ENCODE results near the gene TPCN2.
A peak's percentile ranks its signal among the peaks of the same experiment; 100 is the strongest.

The TPCN2 gene

DNA sequence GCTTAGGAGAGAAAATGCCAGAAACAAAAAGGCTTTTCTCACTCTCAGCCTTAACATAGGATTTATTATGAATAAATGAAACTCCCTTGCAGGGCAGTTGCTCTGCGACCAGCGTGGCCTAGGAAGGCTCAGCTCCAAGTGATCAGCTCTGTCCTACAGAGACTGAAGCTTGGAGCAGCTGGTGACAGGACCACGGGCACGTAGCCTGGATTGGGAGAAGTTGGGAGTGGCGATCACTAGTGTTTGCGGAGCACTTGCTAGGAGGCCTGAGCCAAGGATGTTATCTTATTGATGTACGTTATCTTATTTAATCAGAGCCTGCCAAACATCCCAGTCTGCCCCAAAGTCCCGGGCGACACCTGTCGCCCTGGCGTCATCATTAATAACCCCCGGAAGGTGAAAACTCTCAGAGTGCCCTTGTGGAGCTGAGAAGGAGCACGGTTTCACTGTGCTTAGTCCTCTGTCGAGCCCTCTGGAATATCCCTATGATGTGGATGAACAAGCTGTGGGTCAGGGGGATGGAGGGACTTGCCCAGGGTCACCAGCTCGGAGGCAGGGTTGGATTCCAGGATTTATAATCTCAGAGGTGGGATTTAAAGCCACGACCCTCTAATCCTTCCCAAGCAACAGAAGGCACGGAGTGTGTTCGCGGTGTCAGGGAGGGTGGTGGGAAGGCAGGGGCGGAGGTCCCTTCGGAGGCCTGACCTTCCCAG is 66.2 kb downstream of the TPCN2 start:
- DNase-seq: no peak

DNA sequence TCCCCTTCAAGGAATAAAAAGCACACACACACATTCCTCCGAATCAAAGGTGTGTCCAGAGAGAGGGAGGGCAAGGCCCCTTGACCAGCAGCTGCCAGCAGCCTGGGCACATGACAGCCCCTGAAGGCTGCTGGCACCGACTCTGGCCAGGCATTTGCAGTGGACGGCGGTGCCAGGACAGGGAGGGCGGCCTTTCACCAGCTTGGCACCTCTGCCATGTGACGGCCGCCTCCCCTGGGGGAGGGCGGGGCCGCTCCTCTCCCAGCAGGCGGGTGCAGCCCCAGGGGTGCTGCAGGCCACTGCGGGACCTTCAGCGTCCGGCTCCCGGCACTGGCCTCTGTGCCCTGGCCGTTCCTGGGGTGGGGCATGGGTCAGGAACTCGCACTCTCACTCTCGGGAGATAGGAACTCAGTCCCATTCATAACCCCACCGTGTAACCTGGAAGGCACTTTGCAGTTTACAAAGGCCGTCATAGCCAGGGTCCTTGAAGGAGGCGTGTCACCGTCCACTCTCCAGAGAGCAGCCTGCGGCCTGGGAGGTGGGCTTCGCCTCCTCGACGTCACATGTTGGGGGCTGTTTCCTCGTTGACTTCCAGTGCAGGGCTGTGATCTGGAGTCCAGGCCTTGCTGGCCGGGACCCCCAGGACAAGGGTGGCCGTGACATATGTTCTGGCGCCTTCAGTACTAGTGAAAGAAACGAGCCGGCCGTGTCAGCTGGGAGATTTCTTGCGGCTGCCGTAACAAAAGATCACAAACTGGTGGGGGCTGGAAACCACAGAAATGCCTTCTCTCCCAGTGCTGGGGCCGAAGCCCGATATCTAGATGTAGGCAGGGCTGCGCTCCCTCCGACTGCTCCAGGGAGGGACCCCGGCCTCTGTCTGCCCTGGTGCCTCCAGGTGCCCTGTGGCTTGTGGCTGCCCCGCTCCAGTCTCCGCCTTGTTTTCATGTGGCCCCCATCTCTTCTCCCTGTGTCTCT is 67.1 kb downstream of the TPCN2 start:
- DNase-seq: no peak

DNA sequence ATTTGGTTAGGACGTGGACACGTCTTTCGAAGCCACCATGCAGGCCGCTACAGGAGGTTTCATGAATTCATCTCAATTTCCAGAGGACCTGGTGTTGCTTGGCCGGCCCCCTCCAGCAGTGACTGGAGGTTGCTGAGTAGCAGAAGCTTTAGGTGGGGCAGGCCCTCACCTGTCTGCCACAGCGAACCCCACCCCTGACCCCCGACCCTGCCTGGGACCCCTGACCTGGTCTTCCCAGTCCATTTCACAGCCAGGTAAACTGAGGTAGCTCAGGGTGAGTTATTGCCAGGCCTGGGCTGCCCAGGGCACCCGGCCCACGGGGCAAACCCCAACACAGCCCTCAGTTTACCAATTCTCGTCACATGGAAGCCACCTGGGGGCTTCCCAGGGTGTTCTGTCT is 67.9 kb downstream of the TPCN2 start:
- no peak for DNase-seq

DNA sequence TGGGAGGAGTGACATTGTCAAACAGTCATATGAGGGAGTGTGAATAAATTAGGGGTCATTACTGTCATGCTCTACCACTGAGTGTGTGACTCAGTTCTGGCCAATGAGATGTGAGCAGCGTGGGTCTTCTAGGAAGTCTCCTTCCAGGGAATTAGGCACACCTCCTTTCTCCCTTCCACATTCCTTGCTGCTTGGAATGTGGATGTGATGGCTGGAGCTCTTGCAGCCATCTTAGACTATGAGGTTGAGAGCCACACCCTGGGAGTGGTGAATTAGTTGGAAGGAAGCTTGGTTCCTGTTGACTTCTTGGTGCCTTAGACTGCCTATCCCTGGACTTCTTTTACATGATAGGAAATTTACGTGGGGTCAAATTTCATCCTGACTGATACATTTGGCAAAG is 70.5 kb downstream of the TPCN2 start:
- DNase-seq: no peak

DNA sequence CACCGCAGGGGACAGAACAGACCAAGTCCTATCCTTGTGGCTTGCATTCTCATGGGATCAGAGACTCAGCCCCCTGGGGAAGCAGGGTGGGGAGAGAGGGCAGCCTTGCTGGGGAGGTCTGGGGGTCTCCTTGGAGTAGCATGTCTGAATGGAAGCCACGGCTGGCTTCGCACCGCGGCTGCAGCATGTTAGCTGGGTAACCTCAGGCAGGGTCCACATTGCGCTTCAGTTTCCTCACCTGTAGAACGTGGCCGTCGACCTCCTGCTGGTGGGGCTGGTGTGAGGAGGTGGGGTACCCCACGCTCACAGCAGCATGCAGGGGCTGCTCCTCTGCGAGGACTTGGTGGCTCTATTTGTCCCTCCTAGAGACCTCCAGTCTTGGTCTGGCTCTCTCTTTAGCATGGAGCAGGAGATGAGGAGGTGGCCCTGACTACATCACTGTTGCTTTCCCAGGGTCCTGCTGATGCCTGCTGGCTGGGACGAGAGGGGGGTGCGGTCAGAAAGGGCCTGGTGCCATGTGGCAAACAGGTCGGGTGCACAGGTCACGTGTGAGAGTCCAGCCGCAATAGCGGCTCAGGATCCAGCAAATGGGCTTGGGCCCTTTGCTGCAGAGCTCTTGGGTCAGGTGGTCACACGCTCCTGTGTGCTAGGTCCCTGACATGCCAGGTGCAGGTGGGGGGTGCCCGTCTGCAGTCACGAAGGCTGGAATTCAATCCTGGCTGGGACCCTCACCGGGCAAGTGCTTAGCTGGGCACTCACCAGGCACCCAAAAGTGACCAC is 71.6 kb downstream of the TPCN2 start:
- DNase-seq: no peak

DNA sequence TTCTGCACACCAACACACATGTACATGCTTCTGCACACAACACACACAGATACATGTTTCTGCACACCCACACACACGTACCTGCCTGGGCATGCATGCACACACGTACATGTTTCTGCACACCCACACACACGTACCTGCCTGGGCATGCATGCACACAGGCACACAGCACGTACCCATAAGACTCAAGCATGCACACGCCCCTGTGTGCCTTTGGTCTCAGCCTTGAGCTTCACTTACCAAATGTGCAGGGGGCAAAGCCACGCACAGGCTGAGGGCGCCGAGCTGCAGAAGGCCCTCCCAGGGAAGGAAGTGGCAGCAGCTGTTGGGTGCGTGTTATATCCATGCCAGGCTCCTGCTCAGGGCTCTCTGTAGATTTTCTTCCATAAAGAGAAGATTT is 72.3 kb downstream of the TPCN2 start:
- no peak for DNase-seq

DNA sequence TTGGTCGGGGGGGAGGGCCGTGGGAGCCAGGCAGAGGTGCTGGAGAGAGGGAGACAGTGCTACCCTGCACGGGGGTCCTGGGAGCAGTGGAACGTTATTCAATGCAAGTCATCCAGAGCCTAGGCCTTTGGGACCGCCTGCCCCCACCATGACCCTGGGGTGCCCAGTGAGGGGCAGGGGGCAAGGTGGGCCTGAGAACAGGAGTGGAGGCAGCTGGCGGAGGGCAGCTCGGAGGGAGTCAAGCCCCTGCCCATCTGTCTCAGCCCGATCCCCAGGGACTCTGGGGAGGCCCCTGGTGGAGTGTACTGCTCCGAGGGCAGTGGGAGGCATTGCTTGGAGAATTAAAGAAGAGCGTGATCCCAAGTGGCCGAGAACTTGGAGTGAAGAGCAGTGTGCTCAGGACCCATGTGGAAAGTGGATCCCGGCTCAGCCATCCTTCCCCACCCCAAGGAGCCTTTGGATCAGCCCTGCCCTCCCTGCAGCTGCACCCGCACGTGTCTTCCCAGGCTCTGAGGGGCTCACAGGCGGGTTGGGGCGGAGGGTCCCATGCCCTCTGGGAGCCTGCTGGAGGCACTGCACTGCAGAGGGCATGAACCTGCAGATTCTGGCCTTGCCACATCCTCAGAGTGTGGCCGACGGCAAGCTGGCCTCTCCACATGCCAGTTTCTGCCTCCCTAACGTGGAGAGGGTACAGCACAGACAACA is 73.0 kb downstream of the TPCN2 start:
- DNase-seq: no peak

DNA sequence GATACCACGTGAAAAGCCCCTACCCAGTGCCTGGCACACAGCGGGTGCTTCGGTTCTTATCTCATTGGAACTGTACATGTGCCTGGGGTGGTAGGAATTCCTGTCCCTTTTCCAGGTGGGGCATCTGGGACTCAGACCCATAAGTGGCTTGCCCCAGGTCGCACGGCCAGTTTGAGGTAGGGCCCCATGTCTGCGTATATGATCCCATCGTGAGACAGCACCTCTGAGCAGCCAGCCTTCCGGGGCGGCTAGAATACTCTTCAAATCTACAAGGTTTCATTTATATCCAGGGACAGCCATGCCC is 73.5 kb downstream of the TPCN2 start:
- DNase-seq: no peak

DNA sequence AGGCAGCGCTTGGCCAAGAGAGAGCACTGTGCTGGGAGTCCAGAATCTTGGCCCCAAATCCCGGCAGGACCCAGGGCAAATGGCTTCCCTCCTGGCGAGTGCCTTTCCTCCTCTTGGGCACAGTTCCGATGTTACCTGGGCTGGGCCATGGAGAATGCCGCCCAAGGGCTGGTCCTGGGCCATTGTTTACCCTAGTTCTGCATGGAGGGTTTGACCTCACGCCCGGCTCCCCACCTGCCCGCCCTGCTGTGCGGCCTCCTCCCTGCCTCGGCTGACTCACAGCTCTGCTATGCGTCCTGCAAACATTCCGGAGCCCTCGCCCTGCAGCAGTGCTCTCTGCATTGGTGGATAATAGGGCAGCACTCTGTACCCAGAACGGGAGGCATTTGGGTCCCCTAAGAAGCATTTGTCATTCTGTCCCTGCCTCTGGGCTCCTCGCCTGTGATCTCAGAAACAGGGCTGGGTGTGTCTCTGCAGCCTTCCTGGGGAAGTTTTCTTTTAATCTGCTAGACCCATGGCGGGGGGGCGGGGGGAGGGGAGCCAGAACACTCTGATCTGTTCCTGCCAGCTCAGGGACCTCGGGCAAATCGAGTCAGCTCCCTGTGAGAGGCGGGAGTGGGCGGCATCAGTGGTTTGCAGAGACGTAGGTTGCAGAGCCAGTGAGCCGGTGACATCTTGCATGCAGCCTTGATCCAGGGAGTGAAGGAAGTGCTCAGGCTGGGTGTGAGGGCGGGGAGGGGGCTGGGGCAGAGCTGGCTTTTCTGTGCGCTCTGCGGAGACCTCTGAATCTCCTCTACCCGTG is 74.1 kb downstream of the TPCN2 start:
- DNase-seq: peak; percentile 76

DNA sequence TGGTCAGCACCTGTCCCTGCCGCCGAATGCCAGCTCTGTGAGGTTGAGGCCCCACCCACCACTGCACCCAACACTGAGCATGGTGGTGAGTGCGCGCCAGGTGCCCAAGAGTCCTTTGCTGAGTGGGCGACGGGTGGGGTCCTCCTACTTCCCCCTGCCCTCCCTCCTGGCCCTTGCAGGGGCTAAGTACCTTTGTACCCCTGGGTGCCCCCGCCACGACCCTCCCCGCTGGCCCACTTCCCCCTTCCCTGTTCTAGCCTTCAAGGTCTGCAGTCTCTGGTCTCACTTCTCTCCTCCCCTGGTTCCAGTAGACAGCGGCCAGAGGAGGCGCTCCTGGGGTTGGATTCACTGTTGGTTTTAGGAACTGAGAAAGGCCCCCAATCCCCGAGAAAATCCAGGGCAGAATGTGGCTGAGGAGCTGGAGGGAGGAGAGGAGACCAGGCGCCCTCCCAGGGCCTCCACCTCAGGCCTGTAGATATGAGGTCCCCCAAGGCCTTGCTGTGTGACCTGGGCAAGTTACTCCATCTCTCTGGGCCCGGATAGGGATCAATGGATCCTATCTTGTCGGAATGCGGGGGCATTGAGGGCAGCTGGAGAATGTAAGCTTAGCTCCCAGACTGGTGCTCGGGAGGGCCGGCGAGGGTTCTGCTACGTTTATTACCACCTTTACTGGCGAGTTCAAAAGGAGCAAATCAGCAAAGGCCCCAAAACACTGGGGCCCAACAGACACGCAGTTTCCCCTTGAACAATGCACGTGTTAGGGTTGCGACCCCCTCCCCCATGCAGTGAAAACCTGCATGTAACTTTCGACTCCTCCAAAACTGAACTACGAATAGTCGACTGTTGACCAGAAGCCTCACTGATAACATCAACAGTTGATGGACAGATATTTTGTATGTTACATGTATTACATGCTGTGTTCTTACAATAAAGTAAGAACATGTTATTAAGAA is 75.1 kb downstream of the TPCN2 start:
- DNase-seq: no peak

DNA sequence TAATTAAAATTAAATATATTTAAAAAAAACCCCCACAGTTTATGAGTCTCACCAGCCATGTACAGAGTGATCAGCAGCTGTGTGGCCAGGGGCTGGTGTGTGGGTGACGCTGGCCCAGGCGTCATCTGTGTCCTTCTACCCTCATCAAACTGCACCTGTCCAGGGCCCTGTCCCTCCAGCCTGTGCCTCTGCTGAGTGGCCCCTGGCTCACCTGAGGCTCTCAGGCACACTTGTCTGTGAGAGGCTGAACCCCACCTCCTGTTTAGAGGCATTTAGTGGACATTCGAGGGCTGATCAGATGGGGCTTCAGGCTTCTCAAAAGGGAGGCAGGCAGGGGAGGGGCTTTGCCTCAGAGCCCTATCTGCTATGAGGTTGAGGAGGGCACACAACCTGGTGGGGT is 77.1 kb downstream of the TPCN2 start:
- no peak for DNase-seq

DNA sequence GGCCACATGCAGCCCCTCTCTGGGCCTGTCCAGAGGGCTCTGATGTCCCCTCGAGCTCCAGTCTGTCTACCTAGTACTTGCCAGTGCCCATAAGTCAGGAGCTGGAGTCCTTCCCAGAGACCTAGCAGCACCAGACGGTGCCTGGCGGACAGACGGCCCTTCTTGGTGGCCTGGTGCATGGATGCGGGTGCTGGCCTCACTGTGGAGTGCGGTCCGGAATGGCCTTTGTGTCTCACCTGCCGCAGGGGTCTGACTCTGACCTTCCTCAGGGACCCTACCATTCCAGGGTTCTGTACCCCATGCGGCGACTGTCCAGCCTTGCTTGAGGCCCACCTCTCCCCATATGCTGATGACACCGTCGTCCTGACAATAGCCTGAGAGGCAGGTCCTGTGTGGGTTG is 77.6 kb downstream of the TPCN2 start:
- no peak for DNase-seq

DNA sequence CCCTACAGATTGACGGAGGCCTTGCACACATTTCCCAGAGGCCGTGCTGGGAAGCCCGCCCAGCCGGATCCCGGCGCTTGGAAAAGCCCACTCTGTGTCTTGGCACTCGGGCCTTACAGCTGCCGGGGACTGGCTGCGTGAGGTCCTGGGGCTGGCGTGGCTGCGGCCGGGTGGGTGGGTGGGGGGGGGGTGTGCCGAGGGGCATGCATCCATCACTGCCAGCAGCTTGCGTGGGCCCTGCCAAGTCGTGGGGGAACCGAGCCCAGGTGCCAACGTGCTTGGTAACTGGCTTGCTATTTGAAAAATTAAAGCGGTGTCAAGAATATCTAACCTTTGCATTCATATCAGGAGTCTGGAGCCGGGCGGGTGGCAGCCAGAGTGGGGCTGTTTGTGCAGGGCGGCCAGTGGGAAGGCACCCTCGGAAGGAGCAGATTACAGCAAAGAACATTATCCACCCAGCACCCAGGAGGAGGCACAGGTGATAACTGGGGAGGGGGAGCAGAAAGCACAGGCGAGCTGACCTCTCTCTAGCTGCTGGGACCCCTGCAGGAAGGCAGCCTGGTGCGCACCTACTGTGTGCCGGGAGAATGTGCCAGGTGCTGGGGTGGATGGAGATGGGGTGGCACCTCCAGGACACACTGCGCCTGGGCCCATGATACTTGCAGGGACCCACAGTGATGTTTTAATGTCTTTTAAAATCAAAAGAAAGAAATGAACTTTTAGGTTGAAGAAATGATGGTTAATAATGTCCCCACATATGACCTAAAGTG is 78.5 kb downstream of the TPCN2 start:
- DNase-seq: no peak

DNA sequence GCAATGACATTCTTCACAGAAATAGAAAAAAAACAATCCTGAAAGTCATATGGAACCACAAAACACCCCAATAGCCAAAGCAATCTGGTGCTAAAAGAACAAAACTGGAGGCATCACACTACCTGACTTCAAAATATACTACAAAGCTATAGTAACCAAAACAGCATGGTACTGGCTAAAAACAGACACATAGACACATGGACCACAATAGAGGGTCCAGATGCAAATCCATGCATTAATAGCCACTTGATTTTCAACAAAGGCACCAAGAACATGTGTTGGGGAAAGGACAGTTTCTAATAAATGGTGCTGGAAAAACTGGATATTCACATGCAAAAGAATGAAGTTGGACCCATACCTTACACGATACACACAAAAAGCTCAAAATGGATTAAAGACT is 79.2 kb downstream of the TPCN2 start:
- DNase-seq: no peak

DNA sequence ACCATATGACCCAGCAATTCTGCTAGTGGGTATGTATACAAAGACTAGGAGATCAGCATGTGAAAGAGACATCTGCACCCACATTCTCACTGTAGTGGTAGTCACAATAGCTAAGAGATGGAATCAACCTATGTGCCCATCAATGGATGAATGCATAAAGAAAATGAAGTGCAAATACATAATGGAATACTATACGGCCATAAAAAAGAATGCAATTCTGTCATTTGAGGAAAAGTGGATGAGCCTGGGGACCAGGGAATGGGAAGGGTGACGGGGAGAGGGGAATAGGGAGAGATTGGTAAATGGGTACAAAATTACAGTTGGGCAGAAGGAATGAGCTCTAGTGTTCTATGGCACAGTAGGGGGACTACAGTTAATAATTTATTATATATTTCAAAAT is 80.3 kb downstream of the TPCN2 start:
- no peak for DNase-seq

DNA sequence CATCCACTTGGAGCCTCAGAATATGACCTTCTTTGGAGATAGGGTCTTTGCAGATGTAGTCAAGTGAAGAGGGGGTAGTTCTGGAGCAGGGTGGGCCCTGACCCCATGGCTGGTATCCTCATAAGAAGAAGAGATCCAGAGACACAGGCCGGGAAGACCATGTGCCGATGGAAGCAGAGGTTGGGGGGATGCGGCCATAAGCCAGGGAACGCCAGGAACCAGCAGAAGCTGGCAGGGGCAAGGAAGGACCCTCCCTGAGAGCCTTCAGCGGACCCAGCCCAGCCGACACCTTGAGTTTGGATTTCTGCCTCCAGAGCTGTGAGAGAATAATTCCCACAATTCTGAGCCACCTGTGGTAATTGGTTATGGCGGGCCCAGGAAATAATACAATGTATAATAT is 80.9 kb downstream of the TPCN2 start:
- no peak for DNase-seq

DNA sequence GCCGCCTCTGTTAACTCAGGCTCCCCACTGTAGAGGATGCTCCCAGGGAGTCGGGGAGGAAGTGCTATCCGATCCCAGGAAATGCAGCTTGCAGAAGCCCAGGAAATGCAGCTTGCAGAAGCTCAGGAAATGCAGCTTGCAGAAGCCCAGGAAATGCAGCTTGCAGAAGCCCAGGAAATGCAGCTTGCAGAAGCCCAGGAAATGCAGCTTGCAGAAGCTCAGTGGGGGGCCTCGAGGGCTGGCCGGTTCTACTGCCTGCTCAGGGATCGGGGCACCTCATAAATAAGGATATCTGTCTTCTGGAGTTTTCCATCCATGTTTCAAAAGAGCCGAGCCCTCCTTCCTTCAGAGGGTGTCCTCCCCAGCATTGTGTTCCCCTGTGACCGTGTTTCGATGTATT is 81.9 kb downstream of the TPCN2 start:
- no peak for DNase-seq

DNA sequence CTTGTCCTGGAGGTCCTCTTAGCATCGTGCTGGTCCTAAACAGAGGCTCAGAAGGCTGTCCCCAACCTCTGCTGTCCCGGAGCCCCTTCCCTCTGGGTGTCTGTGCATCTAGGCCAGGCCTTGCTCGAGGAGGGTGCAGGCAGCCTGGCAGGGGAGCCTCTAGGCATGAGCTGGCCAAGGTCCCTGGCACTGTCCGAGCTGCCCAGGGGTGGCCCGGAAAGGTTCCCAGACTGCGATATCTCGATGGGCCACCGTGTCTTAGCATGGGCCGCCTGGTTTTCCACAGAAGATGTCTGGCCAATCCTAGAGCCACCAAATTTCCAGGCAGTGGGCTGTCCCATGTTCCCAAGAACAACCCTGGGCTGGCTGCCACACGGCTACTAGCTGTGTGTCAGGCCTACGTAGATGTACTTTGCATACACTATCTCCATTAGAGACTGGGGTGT is 82.4 kb downstream of the TPCN2 start:
- DNase-seq: no peak

DNA sequence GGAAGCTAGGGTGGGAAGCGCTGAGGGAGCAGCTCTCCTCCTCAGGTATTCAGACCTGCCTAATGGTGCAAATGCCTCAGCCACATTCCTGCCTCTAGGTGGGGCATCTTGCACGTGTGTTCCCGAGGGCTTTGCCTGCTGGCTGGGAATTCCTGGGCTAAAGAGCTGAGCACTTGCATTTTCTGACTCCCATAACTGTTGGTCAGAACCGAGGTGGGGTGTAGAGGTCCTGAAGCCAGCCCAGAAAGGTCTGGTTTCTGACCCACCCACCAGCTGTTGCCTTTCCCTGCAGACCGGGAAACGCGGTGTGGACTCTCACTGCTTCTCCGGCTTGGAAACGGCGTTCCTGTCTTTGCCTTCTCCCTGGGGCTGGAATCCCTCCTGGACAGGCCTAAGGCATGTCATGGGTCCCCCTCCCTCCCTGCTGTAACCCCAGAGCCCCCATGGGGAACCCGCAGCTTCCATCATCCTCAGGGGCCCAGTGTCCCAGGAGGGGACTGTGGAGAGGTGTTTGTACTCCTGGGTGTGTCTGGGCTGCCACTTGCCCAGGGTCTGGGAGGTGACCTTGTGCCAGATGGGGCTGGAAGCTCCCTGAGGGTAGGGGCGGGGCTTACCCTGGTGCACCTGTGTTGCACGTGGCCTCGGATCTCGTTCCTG is 83.0 kb downstream of the TPCN2 start:
- peak; percentile 81 for DNase-seq

DNA sequence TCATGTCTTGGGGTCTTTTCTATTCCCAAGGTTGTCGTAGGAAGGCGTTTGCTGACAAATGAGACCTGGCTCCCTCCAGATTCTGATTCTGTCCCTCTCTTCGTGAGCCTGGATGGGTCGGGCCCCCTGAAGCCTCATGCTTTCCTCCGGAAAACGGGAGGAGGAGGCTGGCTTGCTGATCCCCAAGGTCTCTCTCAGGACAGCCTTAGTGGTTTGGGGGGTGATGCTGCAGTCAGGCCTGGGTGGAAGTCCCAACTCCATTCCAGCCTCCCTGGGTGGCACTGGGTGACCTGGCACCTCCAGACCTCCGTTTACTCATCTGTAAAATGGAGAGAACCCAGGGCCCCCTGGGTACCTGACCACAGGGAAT is 83.6 kb downstream of the TPCN2 start:
- no peak for DNase-seq

Data from fibroblast of upper back skin (primary cell).